A549 (cell line): Measurements from ENCODE around the gene GTPBP6. TPM values are rescaled to one million over a fixed set of nuclear protein-coding genes. Genes with fewer than 3 reads are reported as not detected.
A peak's percentile ranks its signal among the peaks of the same experiment; 100 is the strongest.

Experiments
- ATAC-seq, 2 experiments: fragments of 200-7000 bp in 1 of 2; fragments of >200 bp in 1 of 2; cut with Nextera tagmentation in 1 of 2; cut with Tn5 transposase in 1 of 2; 3 replicates each; pipeline versions ENCODE4 v1.8.0 to v1.9.1; 2018 to 2020; ENCODE audit warnings: mild to moderate bottlenecking in 1 of 2, moderate library complexity in 1 of 2
- CTCF ChIA-PET: fragments of 300-600 bp; sonication (Branson Sonifier 250); formaldehyde crosslinking; extraction: SDS; loops from one replicate; lab custom pipeline; 2021; ENCODE audit warnings: antibody characterized with exemption, inconsistent platforms; lab: Yijun Ruan, JAX
- POLR2A ChIA-PET: fragments of 350-600 bp; formaldehyde crosslinking; extraction: SDS; loops from one replicate; lab custom pipeline; 2021; ENCODE audit warnings: antibody characterized with exemption, inconsistent platforms; lab: Yijun Ruan, JAX
- DNase-seq, 2 experiments: peaks; one replicate each; pipeline versions ENCODE4 v3.0.0 to v3.0.0-alpha.2; 2011 to 2016; ENCODE audit warnings: low read depth in 1 of 2, low spot score in 1 of 2
- FAIRE-seq: peaks from 2 replicates; lab custom pipeline; 2011; peaks lifted over from hg19 to GRCh38; lab: Jason Lieb, UNC
- H3K27ac ChIP-seq, 2 experiments: fragments of >200 bp; sonication (Bioruptor Twin); formaldehyde crosslinking; 3 replicates each; pipeline ENCODE4 v1.5.1; 2016 to 2017
- H3K4me1 ChIP-seq: fragments of >200 bp; sonication (Bioruptor Twin); formaldehyde crosslinking; 3 replicates; pipeline ENCODE4 v1.6.1; 2016
- H3K4me2 ChIP-seq: fragments of >200 bp; sonication (Bioruptor Twin); formaldehyde crosslinking; 3 replicates; pipeline ENCODE4 v1.6.1; 2016
- H3K4me3 ChIP-seq: fragments of >200 bp; sonication (Bioruptor Twin); formaldehyde crosslinking; 3 replicates; pipeline ENCODE4 v1.5.1; 2016
- H3K9me3 ChIP-seq: fragments of >200 bp; sonication (Bioruptor Twin); formaldehyde crosslinking; 3 replicates; pipeline ENCODE4 v1.6.1; 2016
- ATOH8 ChIP-seq: fragments of 250-450 bp; sonication (Bioruptor Pico); IDR thresholded peaks from 2 replicates; pipeline ENCODE4 v1.5.0; 2020; ENCODE audit warnings: low read depth, mild to moderate bottlenecking, moderate library complexity
- CEBPB ChIP-seq, 2 experiments: fragments of >200 bp in 1 of 2; sonication (Bioruptor Twin) in 1 of 2; formaldehyde crosslinking in 1 of 2; IDR thresholded peaks; 2 replicates each; pipeline ENCODE4 v1.6.1; 2012 to 2016
- CHD4 ChIP-seq: fragments of 200-600 bp; sonication (generic); IDR thresholded peaks from 2 replicates; pipeline ENCODE4 v1.6.1; 2016; ENCODE audit warnings: antibody characterized with exemption, mild to moderate bottlenecking, borderline replicate concordance
- CTCF ChIP-seq: fragments of >200 bp; sonication (Bioruptor Twin); formaldehyde crosslinking; IDR thresholded peaks from 3 replicates; pipeline ENCODE4 v1.5.1; 2016
- EHMT2 ChIP-seq: fragments of 200-600 bp; sonication (generic); IDR thresholded peaks from 2 replicates; pipeline ENCODE4 v1.6.1; 2016; ENCODE audit warnings: antibody characterized with exemption, low read depth, mild to moderate bottlenecking, moderate library complexity
- GATA3 ChIP-seq: IDR thresholded peaks from 2 replicates; pipeline ENCODE4 v1.6.1; 2012; ENCODE audit warnings: borderline replicate concordance
- HES2 ChIP-seq: fragments of >200 bp; sonication (Bioruptor Twin); formaldehyde crosslinking; IDR thresholded peaks from 2 replicates; pipeline ENCODE4 v1.6.1; 2016
- HOXB13 ChIP-seq: fragments of 250-450 bp; sonication (Bioruptor Pico); IDR thresholded peaks from 2 replicates; pipeline ENCODE4 v1.5.0; 2020; ENCODE audit warnings: low read depth, mild to moderate bottlenecking, moderate library complexity
- KDM1A ChIP-seq: fragments of 200-600 bp; sonication (generic); IDR thresholded peaks from 2 replicates; pipeline ENCODE4 v1.6.1; 2016; ENCODE audit warnings: low read depth, mild to moderate bottlenecking
- NR3C1 ChIP-seq: fragments of >200 bp; sonication (Bioruptor Twin); formaldehyde crosslinking; IDR thresholded peaks from 3 replicates; pipeline ENCODE4 v1.6.1; 2017
- POLR2AphosphoS2 ChIP-seq: conservative IDR thresholded peaks from 2 replicates; pipeline ENCODE4 v1.6.1; 2012; ENCODE audit warnings: low read length, improper control_type of control experiment, inconsistent platforms
- RCOR1 ChIP-seq: fragments of 150-350 bp; IDR thresholded peaks from 2 replicates; pipeline ENCODE4 v1.6.1; 2014; ENCODE audit warnings: antibody characterized with exemption, low read length, low read depth
- REST ChIP-seq: fragments of 200-600 bp; sonication (generic); IDR thresholded peaks from 2 replicates; pipeline ENCODE4 v1.6.1; 2016; ENCODE audit warnings: antibody characterized with exemption, mild to moderate bottlenecking, moderate library complexity
- TFCP2L1 ChIP-seq: fragments of 250-450 bp; sonication (Bioruptor Pico); IDR thresholded peaks from 2 replicates; pipeline ENCODE4 v1.5.0; 2021; ENCODE audit warnings: mild to moderate bottlenecking
- TP53 ChIP-seq: fragments of 250-450 bp; sonication (Bioruptor Pico); IDR thresholded peaks from 2 replicates; pipeline ENCODE4 v1.5.0; 2021; ENCODE audit warnings: mild to moderate bottlenecking, moderate library complexity
- USF2 ChIP-seq: fragments of 450-650 bp; IDR thresholded peaks from 2 replicates; pipeline ENCODE4 v1.6.1; 2014; ENCODE audit warnings: antibody characterized with exemption
- ZC3H11A ChIP-seq: fragments of 450-650 bp; IDR thresholded peaks from 2 replicates; pipeline ENCODE4 v1.6.1; 2014; ENCODE audit warnings: antibody characterized with exemption, mild to moderate bottlenecking
- ZNF302 ChIP-seq: fragments of 250-450 bp; sonication (Bioruptor Pico); IDR thresholded peaks from 2 replicates; pipeline ENCODE4 v1.9.0; 2021; ENCODE audit warnings: inconsistent platforms, mild to moderate bottlenecking, moderate library complexity
- ZSCAN20 ChIP-seq: fragments of 250-450 bp; sonication (Bioruptor Pico); IDR thresholded peaks from 2 replicates; pipeline ENCODE4 v1.8.0; 2022; ENCODE audit warnings: mild to moderate bottlenecking, moderate library complexity
- WGBS: methylation state at CpG from one replicate; pipeline ENCODE4 v1.1.6; 2017; ENCODE audit errors: missing lambda C conversion rate; 5-methylcytosine and 5-hydroxymethylcytosine counted together
- polyA plus RNA-seq, 4 experiments: library from polyadenylated mRNA; depleted of rRNA in 3 of 4; stranded (reverse); fragments of >200 nt; fragmentation: RNase III in 1 of 4; extraction: RNeasy Plus Mini Kit Qiagen cat#74134 plus additional on column Dnase treatment in 1 of 4; gene quantifications; 2 replicates in 3 of 4; 3 replicates in 1 of 4; pipeline ENCODE4 v1.2.3, GENCODE V29; 2011 to 2017

Gene GTPBP6
- polyA plus RNA-seq, 2 of the 4 experiments (the other 2 are of a cell fraction) = 26.0 to 41.2 TPM

- no peak overlapping the region for H3K4me2 ChIP-seq
- H3K4me3 ChIP-seq = no peak overlapping the region
- POLR2A ChIA-PET = no interaction called here
- H3K9me3 ChIP-seq = no peaks in the 10 kb centered on the region
- no peak for TF ChIP-seq ZNF302 (CRISPR knock-in tag)
- TF ChIP-seq, all 56 proteins: peak for 0
- CTCF ChIA-PET = no interaction called here
- DNase-seq (no peak), FAIRE-seq (no peak), ATAC-seq (no peak)
- Histone ChIP-seq H3K4me1 (peaks cover 5% of the 10 kb centered on the region; the same call in 1 of the 3 replicates), H3K27ac (0 out of 6 replicates have a peak overlapping the region, but pooled peaks of 1 of the 2 experiments have one; percentile 28)
- WGBS = 91% methylated on average over 17 of the region's 17 CpGs
Measured at GRCh38 chrX:335758-336155, 17.2 kb upstream of the GTPBP6 start.

- H3K9me3 ChIP-seq = no peaks in the 10 kb centered on the region
- CTCF ChIA-PET = no interaction called here
- TF ChIP-seq POLR2AphosphoS2 (no peak), CHD4 (no peak), CEBPB (IDR thresholded peaks at IDR 0.05) (no peak), REST (no peak), ZC3H11A (no peak), ZSCAN20 (no peak), GATA3 (no peak), EHMT2 (no peak), HOXB13 (CRISPR knock-in tag) (no peak), ATOH8 (no peak), TFCP2L1 (CRISPR knock-in tag) (no peak), USF2 (no peak), HES2 (no peak), NR3C1 (no peak), TP53 (no peak), CTCF (no peak), KDM1A (no peak), RCOR1 (no peak)
- FAIRE-seq = no peak
- H3K27ac ChIP-seq = no peak overlapping the region
- H3K4me2 ChIP-seq = no peak overlapping the region
- no peak for DNase-seq
- peaks cover 5% of the 10 kb centered on the region; the same call in 1 of the 3 replicates for H3K4me1 ChIP-seq
- H3K4me3 ChIP-seq = no peak overlapping the region
- POLR2A ChIA-PET = no interaction called here
- 86% methylated on average over 32 of the region's 47 CpGs for WGBS
- ATAC-seq = no peak
Measured at GRCh38 chrX:334971-335757, 16.6 kb upstream of the GTPBP6 start.
